Fibroblast of pulmonary artery (primary cell): ENCODE data around the gene CDC42EP3.

ENCODE experiments used
- DNase-seq: peaks from one replicate; pipeline ENCODE4 v3.0.0-alpha.2; 2010; ENCODE audit warnings: low read depth
- H3K4me3 ChIP-seq: replicated peaks from 2 replicates; pipeline ENCODE4 v1.5.1; 2011; ENCODE audit warnings: low read depth, mild to moderate bottlenecking, control low read depth, low read length, moderate library complexity
- TF ChIP-seq, protein P1 (sequence below): IDR thresholded peaks from 2 replicates; pipeline ENCODE4 v1.5.1; 2011; ENCODE audit warnings: mild to moderate bottlenecking, control low read depth, low read length, inconsistent platforms; ENCODE audit errors: missing control alignments

CDC42EP3 gene

GRCh38 chr2:37666772-37667171 is 4.7 kb downstream of the CDC42EP3 start:
- no peak overlapping the region for H3K4me3 ChIP-seq
- DNase-seq = no peak
- TF ChIP-seq, protein P1, sequence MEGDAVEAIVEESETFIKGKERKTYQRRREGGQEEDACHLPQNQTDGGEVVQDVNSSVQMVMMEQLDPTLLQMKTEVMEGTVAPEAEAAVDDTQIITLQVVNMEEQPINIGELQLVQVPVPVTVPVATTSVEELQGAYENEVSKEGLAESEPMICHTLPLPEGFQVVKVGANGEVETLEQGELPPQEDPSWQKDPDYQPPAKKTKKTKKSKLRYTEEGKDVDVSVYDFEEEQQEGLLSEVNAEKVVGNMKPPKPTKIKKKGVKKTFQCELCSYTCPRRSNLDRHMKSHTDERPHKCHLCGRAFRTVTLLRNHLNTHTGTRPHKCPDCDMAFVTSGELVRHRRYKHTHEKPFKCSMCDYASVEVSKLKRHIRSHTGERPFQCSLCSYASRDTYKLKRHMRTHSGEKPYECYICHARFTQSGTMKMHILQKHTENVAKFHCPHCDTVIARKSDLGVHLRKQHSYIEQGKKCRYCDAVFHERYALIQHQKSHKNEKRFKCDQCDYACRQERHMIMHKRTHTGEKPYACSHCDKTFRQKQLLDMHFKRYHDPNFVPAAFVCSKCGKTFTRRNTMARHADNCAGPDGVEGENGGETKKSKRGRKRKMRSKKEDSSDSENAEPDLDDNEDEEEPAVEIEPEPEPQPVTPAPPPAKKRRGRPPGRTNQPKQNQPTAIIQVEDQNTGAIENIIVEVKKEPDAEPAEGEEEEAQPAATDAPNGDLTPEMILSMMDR = no peak

GRCh38 chr2:37665604-37666362 is 5.7 kb downstream of the CDC42EP3 start:
- no peak overlapping the region for H3K4me3 ChIP-seq
- DNase-seq = no peak
- TF ChIP-seq, protein P1 = no peak

DNA sequence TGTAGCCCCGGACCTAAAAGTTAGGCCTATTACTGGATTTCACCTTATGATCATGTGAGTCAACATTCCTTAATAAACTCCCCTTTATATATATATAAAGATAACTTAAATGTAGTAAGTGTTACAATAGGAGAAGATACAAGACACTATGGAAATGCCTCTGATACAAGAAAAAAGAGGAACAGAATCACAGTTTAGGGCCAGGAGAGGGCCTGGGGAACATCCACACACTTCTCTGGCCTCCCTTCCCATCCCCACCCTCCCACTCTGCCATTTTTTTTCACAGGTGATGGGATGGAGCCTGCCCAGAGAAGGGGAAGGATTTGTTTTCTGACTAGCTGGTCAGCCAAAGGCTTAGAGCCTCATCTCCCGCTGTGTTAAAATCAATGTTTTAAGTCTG is 6.4 kb downstream of the CDC42EP3 start:
- no peak overlapping the region for H3K4me3 ChIP-seq
- no peak for DNase-seq
- TF ChIP-seq, protein P1 = no peak

GRCh38 chr2:37664231-37664643 is 7.2 kb downstream of the CDC42EP3 start:
- TF ChIP-seq, protein P1 = no peak
- no peak overlapping the region for H3K4me3 ChIP-seq

GRCh38 chr2:37663390-37663789 is 8.1 kb downstream of the CDC42EP3 start:
- DNase-seq = no peak
- no peak overlapping the region for H3K4me3 ChIP-seq
- TF ChIP-seq, protein P1 = no peak

More at GRCh38 chr2:37664231-37664643, 7.2 kb downstream of the CDC42EP3 start:
- DNase-seq = no peak

DNA sequence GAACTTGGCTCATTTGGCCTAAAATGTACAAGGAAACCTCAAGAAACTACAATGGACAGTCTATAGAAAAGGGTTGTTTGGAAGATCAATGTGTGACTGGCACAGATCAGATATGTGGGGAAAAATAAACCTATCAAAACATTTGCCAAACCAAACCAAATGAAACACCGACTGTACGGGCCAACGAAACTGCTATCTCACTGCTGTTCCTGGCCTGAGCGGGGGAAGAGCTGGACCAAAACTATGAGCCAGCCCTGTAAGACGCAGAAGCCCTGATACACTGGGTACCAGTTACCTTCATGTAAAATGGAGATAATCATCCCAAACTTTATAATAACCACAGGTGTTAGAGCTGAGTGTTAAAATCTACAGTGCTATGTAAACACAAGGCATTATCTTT is 11.7 kb downstream of the CDC42EP3 start:
- TF ChIP-seq, protein P1 = no peak
- no peak overlapping the region for H3K4me3 ChIP-seq
- DNase-seq = no peak

GRCh38 chr2:37658682-37659081 is 12.8 kb downstream of the CDC42EP3 start:
- no peak overlapping the region for H3K4me3 ChIP-seq
- TF ChIP-seq, protein P1 = no peak
- DNase-seq = no peak
